Astrocyte (in vitro differentiated cells and primary cell): ENCODE measurements around the gene HACD4. TPM values are rescaled to one million over a fixed set of nuclear protein-coding genes. Genes with fewer than 3 reads are reported as not detected.

Experiments
- DNase-seq: peaks from one replicate; pipeline ENCODE4 v3.0.0-alpha.2; 2010; ENCODE audit warnings: low read depth
- FAIRE-seq: peaks from 2 replicates; lab custom pipeline; 2011; peaks lifted over from hg19 to GRCh38; lab: Jason Lieb, UNC
- H2AFZ ChIP-seq: 2 replicates; pipeline ENCODE4 v1.6.0; 2012; ENCODE audit warnings: low read depth, low read length, inconsistent platforms
- H3K27ac ChIP-seq: 2 replicates; pipeline ENCODE4 v1.5.1; 2011; ENCODE audit warnings: low read depth, low read length, inconsistent platforms
- H3K27me3 ChIP-seq: 2 replicates; pipeline ENCODE4 v1.6.0; 2011; ENCODE audit warnings: low read length, inconsistent platforms; ENCODE audit not compliant: insufficient read depth
- H3K36me3 ChIP-seq: 2 replicates; pipeline ENCODE4 v1.5.1; 2011; ENCODE audit warnings: low read length, inconsistent platforms; ENCODE audit not compliant: insufficient read depth
- H3K4me1 ChIP-seq: 2 replicates; pipeline ENCODE4 v1.5.1; 2011; ENCODE audit warnings: low read length, inconsistent platforms; ENCODE audit not compliant: insufficient read depth
- H3K4me2 ChIP-seq: 2 replicates; pipeline ENCODE4 v1.6.0; 2012; ENCODE audit warnings: low read length, inconsistent platforms
- H3K4me3 ChIP-seq: 2 replicates; pipeline ENCODE4 v1.5.1; 2011; ENCODE audit warnings: low read depth, mild to moderate bottlenecking, low read length, inconsistent platforms; ENCODE audit not compliant: insufficient read depth
- H3K79me2 ChIP-seq: 2 replicates; pipeline ENCODE4 v1.6.0; 2012; ENCODE audit warnings: mild to moderate bottlenecking, low read length, inconsistent platforms; ENCODE audit not compliant: insufficient read depth
- H3K9ac ChIP-seq: 2 replicates; pipeline ENCODE4 v1.6.0; 2012; ENCODE audit warnings: mild to moderate bottlenecking, low read length, inconsistent platforms
- H3K9me3 ChIP-seq: 2 replicates; pipeline ENCODE4 v1.5.1; 2012; ENCODE audit warnings: low read depth, mild to moderate bottlenecking, low read length, inconsistent platforms; ENCODE audit not compliant: insufficient read depth
- H4K20me1 ChIP-seq: 2 replicates; pipeline ENCODE4 v1.6.0; 2012; ENCODE audit warnings: low read length, inconsistent platforms; ENCODE audit not compliant: insufficient read depth
- H3K27ac Mint-ChIP-seq: one replicate; pipeline ENCODE4 v1.8.0; 2021; ENCODE audit warnings: mild to moderate bottlenecking, mixed read lengths; ENCODE audit not compliant: unreplicated experiment
- H3K27me3 Mint-ChIP-seq: one replicate; pipeline ENCODE4 v1.8.0; 2021; ENCODE audit warnings: low read depth, mixed read lengths; ENCODE audit not compliant: unreplicated experiment
- H3K36me3 Mint-ChIP-seq: one replicate; pipeline ENCODE4 v1.8.0; 2021; ENCODE audit warnings: low read depth, mixed read lengths; ENCODE audit not compliant: unreplicated experiment
- H3K4me1 Mint-ChIP-seq: one replicate; pipeline ENCODE4 v1.8.0; 2021; ENCODE audit warnings: low read depth, mixed read lengths; ENCODE audit not compliant: unreplicated experiment
- H3K4me3 Mint-ChIP-seq: one replicate; pipeline ENCODE4 v1.8.0; 2021; ENCODE audit warnings: mild to moderate bottlenecking, moderate library complexity, mixed read lengths; ENCODE audit not compliant: unreplicated experiment
- H3K9me3 Mint-ChIP-seq: one replicate; pipeline ENCODE4 v1.8.0; 2021; ENCODE audit warnings: mild to moderate bottlenecking, mixed read lengths; ENCODE audit not compliant: unreplicated experiment
- CTCF ChIP-seq: IDR thresholded peaks from 2 replicates; pipeline ENCODE4 v1.5.1; 2011; ENCODE audit warnings: low read depth, mild to moderate bottlenecking, inconsistent platforms, low read length, moderate library complexity; ENCODE audit not compliant: insufficient read depth
- EZH2 ChIP-seq: IDR thresholded peaks from 2 replicates; pipeline ENCODE4 v1.6.1; 2012; ENCODE audit warnings: mild to moderate bottlenecking, low read length, inconsistent platforms; ENCODE audit not compliant: insufficient read depth
- total RNA-seq: library from RNA; stranded (reverse); gene quantifications from 2 replicates; pipeline ENCODE4 v1.2.1, GENCODE V29; 2021

HACD4 gene
- total RNA-seq, 1 donor from 2014 or later: 2.1 TPM

- Histone ChIP-seq H3K9ac (no peak overlapping the region), H3K4me2 (no peak overlapping the region), H4K20me1 (no peaks in the 10 kb centered on the region), H3K36me3 (no peaks in the 10 kb centered on the region), H3K79me2 (no peaks in the 10 kb centered on the region), H3K27ac (no peak overlapping the region), H3K4me1 (peaks cover 9% of the 10 kb centered on the region), H3K4me3 (no peak overlapping the region), H3K27me3 (no peaks in the 10 kb centered on the region), H3K9me3 (no peaks in the 10 kb centered on the region), H2AFZ (no peak overlapping the region)
- TF ChIP-seq EZH2 (no peak), CTCF (no peak)
- Mint-ChIP-seq H3K27ac (no peak overlapping the region), H3K9me3 (peaks cover 3% of the 10 kb centered on the region), H3K36me3 (peaks cover 10% of the 10 kb centered on the region), H3K4me1 (no peaks in the 10 kb centered on the region), H3K4me3 (no peak overlapping the region), H3K27me3 (no peaks in the 10 kb centered on the region)
- DNase-seq (no peak), FAIRE-seq (no peak)
These were observed 15.4 kb downstream of the HACD4 start for GRCh38 chr9:21015995-21016394.

- Mint-ChIP-seq H3K4me3 (no peak overlapping the region), H3K36me3 (peaks cover 7% of the 10 kb centered on the region), H3K9me3 (no peaks in the 10 kb centered on the region), H3K27ac (no peak overlapping the region), H3K27me3 (no peaks in the 10 kb centered on the region), H3K4me1 (no peaks in the 10 kb centered on the region)
- no peak overlapping the region for H3K27ac ChIP-seq
- H3K4me3 ChIP-seq: no peak overlapping the region
- no peaks in the 10 kb centered on the region for H3K9me3 ChIP-seq
- FAIRE-seq (no peak), DNase-seq (no peak)
- peaks cover 9% of the 10 kb centered on the region for H3K4me1 ChIP-seq
- H3K4me2 ChIP-seq: no peak overlapping the region
- H3K27me3 ChIP-seq: no peaks in the 10 kb centered on the region
- H3K36me3 ChIP-seq: no peaks in the 10 kb centered on the region
- TF ChIP-seq EZH2 (no peak), CTCF (no peak)
- H4K20me1 ChIP-seq: no peaks in the 10 kb centered on the region
- no peaks in the 10 kb centered on the region for H3K79me2 ChIP-seq
- H3K9ac ChIP-seq: no peak overlapping the region
- no peak overlapping the region for H2AFZ ChIP-seq
These were observed 16.2 kb downstream of the HACD4 start for GRCh38 chr9:21015129-21015815.

- no peak for DNase-seq
- FAIRE-seq: no peak
- no peak overlapping the region for H3K4me3 ChIP-seq
These were observed 29.4 kb downstream of the HACD4 start for GRCh38 chr9:21002040-21002439.

More at GRCh38 chr9:21002040-21002439, 29.4 kb downstream of the HACD4 start:
- Histone ChIP-seq H4K20me1 (no peaks in the 10 kb centered on the region), H3K27ac (no peak overlapping the region), H3K36me3 (no peaks in the 10 kb centered on the region), H3K9me3 (no peaks in the 10 kb centered on the region), H3K9ac (no peak overlapping the region), H3K79me2 (no peaks in the 10 kb centered on the region), H3K4me1 (no peaks in the 10 kb centered on the region), H3K27me3 (no peaks in the 10 kb centered on the region), H2AFZ (no peak overlapping the region), H3K4me2 (no peak overlapping the region)
- Mint-ChIP-seq H3K36me3 (peaks cover 15% of the 10 kb centered on the region), H3K9me3 (peaks cover 2% of the 10 kb centered on the region), H3K4me1 (no peaks in the 10 kb centered on the region), H3K4me3 (no peak overlapping the region), H3K27me3 (no peaks in the 10 kb centered on the region), H3K27ac (no peak overlapping the region)
- TF ChIP-seq EZH2: no peak
- no peak for TF ChIP-seq CTCF
